ENCODE data around the gene HCRTR2.
"Not testable (repeated sequence)": the region's sequence is repeated elsewhere in the genome, so short reads cannot be mapped to it uniquely, and the experiment has no call there.

Gene HCRTR2

GRCh38 chr6:55182016-55182650, 7.8 kb downstream of the HCRTR2 start:
- no peak overlapping the region for H3K4me3 ChIP-seq (ENCODE audit: low read length)
- TF ChIP-seq ZNF274 (IDR thresholded peaks at IDR 0.05; ENCODE audit: low read depth, low read length), result no peak

GRCh38 chr6:55184782-55185530, 10.6 kb downstream of the HCRTR2 start:
- no peak overlapping the region for H3K4me3 ChIP-seq (ENCODE audit: low read length)
- TF ChIP-seq ZNF274 (IDR thresholded peaks at IDR 0.05; ENCODE audit: low read depth, low read length), result no peak

- TF ChIP-seq ZNF274 (IDR thresholded peaks at IDR 0.05; ENCODE audit: low read depth, low read length), result no peak
- H3K4me3 ChIP-seq (ENCODE audit: low read length), result no peak overlapping the region
These were observed 24.4 kb downstream of the HCRTR2 start for GRCh38 chr6:55198715-55199114.

- TF ChIP-seq ZNF274 (IDR thresholded peaks at IDR 0.05; ENCODE audit: low read depth, low read length), result no peak
- H3K4me3 ChIP-seq (ENCODE audit: low read length), result no peak overlapping the region
These were observed 24.9 kb downstream of the HCRTR2 start for GRCh38 chr6:55199239-55199638.

- TF ChIP-seq ZNF274 (IDR thresholded peaks at IDR 0.05; ENCODE audit: low read depth, low read length), result no peak
- no peak overlapping the region for H3K4me3 ChIP-seq (ENCODE audit: low read length)
These were observed 34.5 kb downstream of the HCRTR2 start for GRCh38 chr6:55208478-55209458.

- TF ChIP-seq ZNF274 (IDR thresholded peaks at IDR 0.05; ENCODE audit: low read depth, low read length), result no peak
- H3K4me3 ChIP-seq (ENCODE audit: low read length), result no peak overlapping the region
These were observed 36.6 kb downstream of the HCRTR2 start for GRCh38 chr6:55210952-55211351.

- TF ChIP-seq ZNF274 (IDR thresholded peaks at IDR 0.05; ENCODE audit: low read depth, low read length), result no peak
- H3K4me3 ChIP-seq (ENCODE audit: low read length), result no peak overlapping the region
These were observed 37.8 kb downstream of the HCRTR2 start for GRCh38 chr6:55212156-55212555.

- no peak overlapping the region for H3K4me3 ChIP-seq (ENCODE audit: low read length)
- no peak for TF ChIP-seq ZNF274 (IDR thresholded peaks at IDR 0.05; ENCODE audit: low read depth, low read length)
These were observed 46.6 kb downstream of the HCRTR2 start for GRCh38 chr6:55220961-55221360.

GRCh38 chr6:55227862-55228261, 53.5 kb downstream of the HCRTR2 start:
- H3K4me3 ChIP-seq (ENCODE audit: low read length), result no peak overlapping the region
- no peak for TF ChIP-seq ZNF274 (IDR thresholded peaks at IDR 0.05; ENCODE audit: low read depth, low read length)

- H3K4me3 ChIP-seq (ENCODE audit: low read length), result no peak overlapping the region
- TF ChIP-seq ZNF274 (IDR thresholded peaks at IDR 0.05; ENCODE audit: low read depth, low read length), result no peak
These were observed 64.8 kb downstream of the HCRTR2 start for GRCh38 chr6:55239099-55239498.

GRCh38 chr6:55240975-55241605, 66.8 kb downstream of the HCRTR2 start:
- not testable (repeated sequence) for H3K4me3 ChIP-seq (ENCODE audit: low read length)

GRCh38 chr6:55250400-55250799, 76.1 kb downstream of the HCRTR2 start:
- TF ChIP-seq ZNF274 (IDR thresholded peaks at IDR 0.05; ENCODE audit: low read depth, low read length), result no peak
- no peak overlapping the region for H3K4me3 ChIP-seq (ENCODE audit: low read length)

- no peak overlapping the region for H3K4me3 ChIP-seq (ENCODE audit: low read length)
- TF ChIP-seq ZNF274 (IDR thresholded peaks at IDR 0.05; ENCODE audit: low read depth, low read length), result no peak
These were observed 80.8 kb downstream of the HCRTR2 start for GRCh38 chr6:55255113-55255512.

GRCh38 chr6:55260181-55260580, 85.9 kb downstream of the HCRTR2 start:
- no peak for TF ChIP-seq ZNF274 (IDR thresholded peaks at IDR 0.05; ENCODE audit: low read depth, low read length)
- H3K4me3 ChIP-seq (ENCODE audit: low read length), result no peak overlapping the region
